Measurements from ENCODE around the gene CUX1.

GRCh38 chr7:101926265-101926664 lies 108.8 kb downstream of the CUX1 start:
- TF ChIP-seq CTCF (IDR thresholded peaks at IDR 0.05): no peak
- no peak for TF ChIP-seq POLR2A (IDR thresholded peaks at IDR 0.05)

All from ovary (tissue), 3 donors.